ENCODE data around the gene HNRNPLL. TPM values are rescaled to one million over a fixed set of nuclear protein-coding genes. Genes with fewer than 3 reads are reported as not detected.
A peak's percentile ranks its signal among the peaks of the same experiment; 100 is the strongest.

The HNRNPLL gene
- total RNA-seq, 4 donors from 2014 or later = 35.6 to 100 (median 55.4) TPM

- peak in 1 of 2 donors; percentile 34 for DNase-seq
- no peak overlapping the region for H3K4me3 ChIP-seq
- intact Hi-C loops (cut with DNase I; ENCODE audit: low total_unique reads) = loop anchor here (10.0 kb wide), 1 partner anchor 163 kb away; no protein-coding TSS in a partner anchor
- H3K4me1 ChIP-seq = no peaks in the 10 kb centered on the region
- no peaks in the 10 kb centered on the region for H3K9me3 ChIP-seq
- TF ChIP-seq POLR2A (IDR thresholded peaks at IDR 0.05) (no peak), CTCF (IDR thresholded peaks at IDR 0.05) (peak; percentile 58 to 78 (median 66))
- no peak overlapping the region for H3K27ac ChIP-seq
- H3K27me3 ChIP-seq = no peaks in the 10 kb centered on the region
- no peaks in the 10 kb centered on the region for H3K36me3 ChIP-seq
Measured at GRCh38 chr2:38581193-38582147, 21.3 kb downstream of the HNRNPLL start.

- intact Hi-C loops (cut with DNase I; ENCODE audit: low total_unique reads) = loop anchor here (10.0 kb wide), 1 partner anchor 165 kb away; no protein-coding TSS in a partner anchor
- H3K36me3 ChIP-seq = no peaks in the 10 kb centered on the region
- no peak for TF ChIP-seq CTCF (IDR thresholded peaks at IDR 0.05)
- no peak for TF ChIP-seq POLR2A (IDR thresholded peaks at IDR 0.05)
- H3K27me3 ChIP-seq = no peaks in the 10 kb centered on the region
- no peak overlapping the region for H3K27ac ChIP-seq
- DNase-seq = no peak
- no peaks in the 10 kb centered on the region for H3K4me1 ChIP-seq
- H3K4me3 ChIP-seq = no peak overlapping the region
- H3K9me3 ChIP-seq = no peaks in the 10 kb centered on the region
Measured at GRCh38 chr2:38580115-38580636, 22.6 kb downstream of the HNRNPLL start.

GRCh38 chr2:38578832-38579231 is 23.9 kb downstream of the HNRNPLL start:
- Histone ChIP-seq H3K27ac (no peak overlapping the region), H3K4me1 (no peaks in the 10 kb centered on the region), H3K9me3 (no peaks in the 10 kb centered on the region), H3K36me3 (no peaks in the 10 kb centered on the region), H3K4me3 (no peak overlapping the region), H3K27me3 (no peaks in the 10 kb centered on the region)
- intact Hi-C loops (cut with DNase I; ENCODE audit: low total_unique reads) = no loop called here
- TF ChIP-seq POLR2A (IDR thresholded peaks at IDR 0.05) (no peak), CTCF (IDR thresholded peaks at IDR 0.05) (no peak)
- no peak for DNase-seq

GRCh38 chr2:38574278-38574677 is 28.4 kb downstream of the HNRNPLL start:
- H3K4me1 ChIP-seq = no peaks in the 10 kb centered on the region
- intact Hi-C loops (cut with DNase I; ENCODE audit: low total_unique reads) = no loop called here
- no peak overlapping the region for H3K4me3 ChIP-seq
- no peaks in the 10 kb centered on the region for H3K9me3 ChIP-seq
- H3K27ac ChIP-seq = peak overlapping the region in 1 of 2 donors; percentile 24
- DNase-seq = no peak
- TF ChIP-seq CTCF (IDR thresholded peaks at IDR 0.05) (no peak), POLR2A (IDR thresholded peaks at IDR 0.05) (no peak)
- no peaks in the 10 kb centered on the region for H3K27me3 ChIP-seq
- H3K36me3 ChIP-seq = no peaks in the 10 kb centered on the region

- H3K4me3 ChIP-seq = no peak overlapping the region
- no peaks in the 10 kb centered on the region for H3K36me3 ChIP-seq
- intact Hi-C loops (cut with DNase I; ENCODE audit: low total_unique reads) = no loop called here
- peak; percentile 63 to 77 for DNase-seq
- peak overlapping the region in 1 of 2 donors; percentile 45 for H3K27ac ChIP-seq
- H3K4me1 ChIP-seq = no peaks in the 10 kb centered on the region
- TF ChIP-seq CTCF (IDR thresholded peaks at IDR 0.05) (no peak), POLR2A (IDR thresholded peaks at IDR 0.05) (no peak)
- H3K27me3 ChIP-seq = no peaks in the 10 kb centered on the region
- no peaks in the 10 kb centered on the region for H3K9me3 ChIP-seq
Measured at GRCh38 chr2:38572167-38572566, 30.6 kb downstream of the HNRNPLL start.

Measured in uterus (tissue), 4 donors.